ENCODE data around the gene HGFAC.

The HGFAC gene

GRCh38 chr4:3476936-3477749 lies 35.4 kb downstream of the HGFAC start:
- no peak for DNase-seq

- DNase-seq = no peak
Measured at GRCh38 chr4:3477750-3478430, 36.1 kb downstream of the HGFAC start.

- no peak for DNase-seq
Measured at GRCh38 chr4:3478446-3479357, 36.9 kb downstream of the HGFAC start.

GRCh38 chr4:3479358-3480101 lies 37.8 kb downstream of the HGFAC start:
- no peak for DNase-seq

GRCh38 chr4:3480528-3481112 lies 38.9 kb downstream of the HGFAC start:
- DNase-seq = no peak

- DNase-seq = no peak
Measured at GRCh38 chr4:3481113-3481531, 39.4 kb downstream of the HGFAC start.

- no peak for DNase-seq
Measured at GRCh38 chr4:3481783-3482393, 40.1 kb downstream of the HGFAC start.

- no peak for DNase-seq
Measured at GRCh38 chr4:3482707-3483106, 40.9 kb downstream of the HGFAC start.

GRCh38 chr4:3483471-3483921 lies 41.7 kb downstream of the HGFAC start:
- no peak for DNase-seq

GRCh38 chr4:3484057-3484973 lies 42.5 kb downstream of the HGFAC start:
- no peak for DNase-seq

GRCh38 chr4:3485011-3485791 lies 43.4 kb downstream of the HGFAC start:
- DNase-seq = no peak

- DNase-seq = no peak
Measured at GRCh38 chr4:3485886-3486540, 44.2 kb downstream of the HGFAC start.

- DNase-seq = no peak
Measured at GRCh38 chr4:3486541-3487540, 45.1 kb downstream of the HGFAC start.

GRCh38 chr4:3487861-3488260 lies 46.1 kb downstream of the HGFAC start:
- no peak for DNase-seq

- DNase-seq = no peak
Measured at GRCh38 chr4:3488820-3489219, 47.1 kb downstream of the HGFAC start.

- no peak for DNase-seq
Measured at GRCh38 chr4:3489451-3489962, 47.7 kb downstream of the HGFAC start.

- no peak for DNase-seq
Measured at GRCh38 chr4:3491681-3492405, 50.1 kb downstream of the HGFAC start.
